Lung (tissue), 12 donors: ENCODE results near the gene KRTAP10-8. TPM values are rescaled to one million over a fixed set of nuclear protein-coding genes. Genes with fewer than 3 reads are reported as not detected.
"Not testable (repeated sequence)": the region's sequence is repeated elsewhere in the genome, so short reads cannot be mapped to it uniquely, and the experiment has no call there.

Experiments used
- ATAC-seq: fragments of 200-7000 bp; cut with Tn5 transposase; one replicate; pipeline ENCODE4 v1.9.1; 2020; ENCODE audit warnings: moderate number of reproducible peaks; ENCODE audit not compliant: insufficient read depth, low FRiP score
- DNase-seq, 3 donors: peaks; one replicate each; pipeline ENCODE4 v3.0.0-alpha.2; 2013 to 2017
- H3K27ac ChIP-seq, 2 donors: one replicate each; pipeline ENCODE4 v1.5.1; 2013; ENCODE audit warnings: mild to moderate bottlenecking in 2 of 2, moderate library complexity in 2 of 2, control low read depth in 1 of 2, inconsistent platforms in 1 of 2, low read depth in 1 of 2, low read length in 1 of 2
- H3K27me3 ChIP-seq, 3 donors: one replicate each; pipeline ENCODE4 v1.5.1; 2013; ENCODE audit warnings: low read length in 2 of 3; ENCODE audit not compliant: control insufficient read depth in 3 of 3, insufficient read depth in 3 of 3
- H3K36me3 ChIP-seq, 4 donors: one replicate each; pipeline ENCODE4 v1.5.1; 2013; ENCODE audit warnings: low read length in 4 of 4, mild to moderate bottlenecking in 1 of 4, moderate library complexity in 1 of 4; ENCODE audit not compliant: control insufficient read depth in 4 of 4, insufficient read depth in 4 of 4
- H3K4me1 ChIP-seq, 5 donors: one replicate each; pipeline ENCODE4 v1.5.1; 2013; ENCODE audit warnings: low read length in 5 of 5, mild to moderate bottlenecking in 2 of 5, moderate library complexity in 1 of 5; ENCODE audit not compliant: control insufficient read depth in 5 of 5, insufficient read depth in 5 of 5
- H3K4me3 ChIP-seq: one replicate; pipeline ENCODE4 v1.5.1; 2013; ENCODE audit warnings: mild to moderate bottlenecking, control low read depth, moderate library complexity
- H3K9ac ChIP-seq, 2 donors: one replicate each; pipeline ENCODE4 v1.5.1; 2013; ENCODE audit warnings: low read length in 2 of 2, control low read depth in 1 of 2; ENCODE audit not compliant: insufficient read depth in 1 of 2
- H3K9me3 ChIP-seq, 4 donors: one replicate each; pipeline ENCODE4 v1.5.1; 2013; ENCODE audit warnings: low read length in 3 of 4, mild to moderate bottlenecking in 1 of 4, moderate library complexity in 1 of 4; ENCODE audit not compliant: control insufficient read depth in 4 of 4, insufficient read depth in 3 of 4
- CTCF ChIP-seq: IDR thresholded peaks from 2 replicates; pipeline ENCODE4 v1.5.1; 2012; ENCODE audit warnings: mild to moderate bottlenecking; ENCODE audit errors: control extremely low read depth, extremely low read depth
- WGBS, 2 donors: extraction: QIAGEN DNeasy Blood & Tissue Kit; methylation state at CpG; one replicate each; pipeline ENCODE4 v1.1.7; 2013; 5-methylcytosine and 5-hydroxymethylcytosine counted together
- polyA plus RNA-seq, 2 donors: library from polyadenylated mRNA; stranded (reverse); fragments of 200-250 nt; gene quantifications; one replicate each; pipeline ENCODE4 v1.2.1, GENCODE V29; 2013
- total RNA-seq, 2 donors: library from RNA; depleted of rRNA in 1 of 2; stranded (reverse); fragments of >200 nt in 1 of 2; gene quantifications; one replicate each; pipeline ENCODE4 v1.2.1, GENCODE V29; 2014 to 2021
- donor health status: control.
- donor health status: control.
- donor health status: Bipolar disorder and iron deficiency.
- donor health status: healthy.
- donor health status: DM: yes; HTN: yes; CAD: no.

Gene KRTAP10-8
- total and polyA plus RNA-seq, 4 donors = not detected

GRCh38 chr21:44578371-44579055 is 33.4 kb upstream of the KRTAP10-8 start:
- no peaks in the 10 kb centered on the region for H3K4me1 ChIP-seq
- no peak overlapping the region for H3K27ac ChIP-seq
- DNase-seq (no peak), ATAC-seq (no peak)
- H3K9me3 ChIP-seq = peaks cover 0 to 36% (median 5%) of the 10 kb centered on the region in 4 donors
- no peak for TF ChIP-seq CTCF
- H3K27me3 ChIP-seq = peaks cover 0 to 6% (median 2%) of the 10 kb centered on the region in 3 donors
- no peaks in the 10 kb centered on the region for H3K36me3 ChIP-seq
- WGBS, 2 donors = 93 to 96% methylated on average over 16 to 17 of the region's 17 CpGs
- H3K9ac ChIP-seq = no peak overlapping the region
- H3K4me3 ChIP-seq = no peak overlapping the region

- Histone ChIP-seq H3K9me3 (peaks cover 0 to 36% (median 5%) of the 10 kb centered on the region in 4 donors), H3K4me1 (no peaks in the 10 kb centered on the region), H3K27me3 (peaks cover 0 to 6% (median 6%) of the 10 kb centered on the region in 3 donors), H3K9ac (no peak overlapping the region), H3K27ac (no peak overlapping the region), H3K36me3 (no peaks in the 10 kb centered on the region), H3K4me3 (no peak overlapping the region)
- ATAC-seq = no peak
- WGBS, 2 donors = 74 to 77% methylated on average over 20 to 22 of the region's 22 CpGs
- no peak for TF ChIP-seq CTCF
- DNase-seq = no peak
Observed at GRCh38 chr21:44579056-44579832, 32.6 kb upstream of the KRTAP10-8 start.

- 75% methylated on average over 7 of the region's 7 CpGs for WGBS, 2 donors
- no peak overlapping the region for H3K27ac ChIP-seq
- no peaks in the 10 kb centered on the region for H3K4me1 ChIP-seq
- TF ChIP-seq CTCF = no peak
- DNase-seq = no peak
- H3K9me3 ChIP-seq = peaks cover 0 to 36% (median 5%) of the 10 kb centered on the region in 4 donors
- H3K36me3 ChIP-seq = no peaks in the 10 kb centered on the region
- H3K27me3 ChIP-seq = peaks cover 2 to 6% (median 6%) of the 10 kb centered on the region in 3 donors
- H3K9ac ChIP-seq = no peak overlapping the region
- H3K4me3 ChIP-seq = no peak overlapping the region
- ATAC-seq = no peak
Observed at GRCh38 chr21:44579833-44580144, 32.1 kb upstream of the KRTAP10-8 start.

- H3K27ac ChIP-seq, ATAC-seq, H3K27me3 ChIP-seq, H3K4me1 ChIP-seq, H3K9ac ChIP-seq, H3K36me3 ChIP-seq, DNase-seq, H3K4me3 ChIP-seq: not testable (repeated sequence)
- H3K9me3 ChIP-seq = peaks cover 0 to 36% (median 5%) of the 10 kb centered on the region in 4 donors
- 41 to 44% methylated on average over 18 to 19 of the region's 19 CpGs for WGBS, 2 donors
Observed at GRCh38 chr21:44580231-44580821, 31.6 kb upstream of the KRTAP10-8 start, which contains the start of gene KRTAP10-5. Gene KRTAP10-5 (minus strand): TSS chr21:44580604. CDS start chr21:44580578, 26 bp downstream.
